Smooth muscle cell (in vitro differentiated cells): Measurements from ENCODE around the gene PBXIP1. TPM values are rescaled to one million over a fixed set of nuclear protein-coding genes. Genes with fewer than 3 reads are reported as not detected.
"Not testable (repeated sequence)": the region's sequence is repeated elsewhere in the genome, so short reads cannot be mapped to it uniquely, and the experiment has no call there.

ENCODE experiments used
- DNase-seq: peaks from one replicate; lab custom pipeline; 2025; ENCODE audit not compliant: unreplicated experiment; lab: John Stamatoyannopoulos, UW
- H2AFZ ChIP-seq: fragments of 200-600 bp; sonication (generic); 2 replicates; pipeline ENCODE4 v1.6.0; 2016; ENCODE audit warnings: antibody characterized with exemption, low read depth, mild to moderate bottlenecking
- H3F3A ChIP-seq: fragments of 200-600 bp; sonication (generic); 2 replicates; pipeline ENCODE4 v1.6.0; 2017; ENCODE audit warnings: antibody characterized with exemption, low read depth
- H3K27ac ChIP-seq: fragments of 200-600 bp; sonication (generic); 2 replicates; pipeline ENCODE4 v1.5.1; 2016; ENCODE audit warnings: low read depth, mild to moderate bottlenecking
- H3K27me3 ChIP-seq: fragments of 200-600 bp; sonication (generic); 2 replicates; pipeline ENCODE4 v1.6.1; 2016; ENCODE audit warnings: low read depth, mild to moderate bottlenecking
- H3K36me3 ChIP-seq: fragments of 200-600 bp; sonication (generic); 2 replicates; pipeline ENCODE4 v1.5.1; 2016; ENCODE audit warnings: low read depth
- H3K4me1 ChIP-seq: fragments of 200-600 bp; sonication (generic); 2 replicates; pipeline ENCODE4 v1.5.1; 2016; ENCODE audit warnings: low read depth
- H3K4me2 ChIP-seq: fragments of 200-600 bp; sonication (generic); 2 replicates; pipeline ENCODE4 v1.6.0; 2016; ENCODE audit warnings: mild to moderate bottlenecking
- H3K4me3 ChIP-seq: fragments of 200-600 bp; sonication (generic); 2 replicates; pipeline ENCODE4 v1.5.1; 2016; ENCODE audit warnings: mild to moderate bottlenecking
- H3K79me2 ChIP-seq: fragments of 200-600 bp; sonication (generic); 2 replicates; pipeline ENCODE4 v1.6.0; 2016; ENCODE audit warnings: low read depth, mild to moderate bottlenecking
- H3K9ac ChIP-seq: fragments of 200-600 bp; sonication (generic); 2 replicates; pipeline ENCODE4 v1.6.0; 2016; ENCODE audit warnings: low read depth
- H3K9me3 ChIP-seq: fragments of 200-600 bp; sonication (generic); replicated peaks from 2 replicates; pipeline ENCODE4 v1.5.1; 2016; ENCODE audit warnings: low read depth
- H4K20me1 ChIP-seq: fragments of 200-600 bp; sonication (generic); 2 replicates; pipeline ENCODE4 v1.6.0; 2016; ENCODE audit warnings: low read depth
- WGBS: methylation state at CpG from one replicate; pipeline ENCODE4 v1.1.7; 2016; ENCODE audit warnings: low lambda C conversion rate; 5-methylcytosine and 5-hydroxymethylcytosine counted together
- polyA plus RNA-seq: library from polyadenylated mRNA; unstranded; fragments of >200 nt; fragmentation: Nextera tagmentation; extraction: Ambion mirVana; gene quantifications from 2 replicates; pipeline ENCODE4 v1.2.1, GENCODE V29; 2016
- total RNA-seq: library from RNA; depleted of rRNA; stranded (reverse); fragments of >200 nt; gene quantifications from 2 replicates; pipeline ENCODE4 v1.2.3, GENCODE V29; 2014
- TF ChIP-seq, protein P1 (sequence below): fragments of 200-600 bp; sonication (generic); IDR thresholded peaks from 2 replicates; pipeline ENCODE4 v1.5.1; 2017; ENCODE audit warnings: borderline replicate concordance, mild to moderate bottlenecking, antibody characterized with exemption; ENCODE audit not compliant: insufficient read depth, poor library complexity, severe bottlenecking

PBXIP1 gene
- total and polyA plus RNA-seq, 2 experiments from 2014 or later = 40.5 to 41.9 TPM

DNA sequence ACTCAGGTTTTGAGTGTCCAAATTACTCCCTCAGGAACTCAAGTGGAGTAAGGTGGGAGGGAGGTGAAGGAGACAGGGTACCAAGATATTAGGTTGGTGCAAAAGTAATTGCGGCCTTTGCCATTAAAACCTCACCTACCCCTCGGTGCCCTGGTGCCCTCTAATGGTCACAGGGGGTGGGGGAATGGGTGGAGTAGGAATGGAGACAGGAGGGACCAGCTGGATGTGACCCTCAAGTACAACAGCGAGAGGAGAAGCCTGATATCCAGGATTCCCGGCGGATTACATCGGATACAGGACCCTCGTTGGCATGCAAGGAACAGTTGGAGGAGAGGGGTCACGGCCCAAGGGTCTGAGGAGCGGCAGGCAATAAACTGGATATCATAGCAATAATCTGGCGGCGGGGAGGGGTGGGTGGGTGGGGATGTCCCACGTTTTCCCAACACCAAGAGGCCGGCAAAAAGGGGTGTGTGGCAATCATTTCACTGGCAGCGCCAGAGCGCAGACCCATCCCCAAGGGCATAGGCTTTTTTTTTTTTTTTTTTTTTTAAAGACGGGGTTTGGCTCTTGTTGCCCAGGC, 42.4 kb upstream of the PBXIP1 start:
- H3K36me3 ChIP-seq = no peaks in the 10 kb centered on the region

DNA sequence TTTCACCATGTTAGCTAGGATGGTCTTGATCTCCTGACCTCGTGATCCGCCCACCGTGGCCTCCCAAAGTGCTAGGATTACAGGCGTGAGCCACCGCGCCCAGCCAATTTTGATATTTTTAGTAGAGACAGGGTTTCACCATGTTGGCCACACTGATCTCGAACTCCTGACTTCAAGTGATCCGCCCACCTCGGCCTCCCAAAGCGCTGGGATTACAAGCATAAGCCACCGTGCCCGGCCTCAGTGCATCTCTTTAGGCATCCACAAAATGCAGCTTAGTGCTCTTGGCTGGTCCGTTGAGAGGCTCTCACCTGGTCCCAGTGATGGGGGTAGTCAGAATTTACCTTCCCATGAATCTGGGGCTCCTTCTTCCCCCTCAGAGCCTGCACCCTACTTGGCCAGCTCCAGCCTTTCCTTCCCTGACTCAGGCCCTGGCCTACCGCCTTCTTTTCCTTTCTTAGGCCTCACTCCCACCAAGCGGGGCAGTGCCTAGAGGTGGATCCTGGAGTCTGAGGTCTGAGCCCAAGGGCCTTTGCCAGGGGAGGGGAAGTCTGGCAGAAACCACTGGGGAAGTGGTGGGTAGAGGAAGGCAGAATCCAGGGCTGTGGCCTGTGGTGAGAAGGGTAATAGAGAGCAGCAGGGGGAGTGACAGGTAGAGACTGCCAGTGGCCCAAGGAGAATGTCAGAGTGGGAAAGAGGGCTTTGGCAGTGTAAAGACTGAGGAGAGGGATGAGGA, 41.2 kb upstream of the PBXIP1 start:
- 87% methylated on average over 15 of the region's 15 CpGs for WGBS
- no peaks in the 10 kb centered on the region for H3K79me2 ChIP-seq
- DNase-seq = no peak
- TF ChIP-seq, protein P1, sequence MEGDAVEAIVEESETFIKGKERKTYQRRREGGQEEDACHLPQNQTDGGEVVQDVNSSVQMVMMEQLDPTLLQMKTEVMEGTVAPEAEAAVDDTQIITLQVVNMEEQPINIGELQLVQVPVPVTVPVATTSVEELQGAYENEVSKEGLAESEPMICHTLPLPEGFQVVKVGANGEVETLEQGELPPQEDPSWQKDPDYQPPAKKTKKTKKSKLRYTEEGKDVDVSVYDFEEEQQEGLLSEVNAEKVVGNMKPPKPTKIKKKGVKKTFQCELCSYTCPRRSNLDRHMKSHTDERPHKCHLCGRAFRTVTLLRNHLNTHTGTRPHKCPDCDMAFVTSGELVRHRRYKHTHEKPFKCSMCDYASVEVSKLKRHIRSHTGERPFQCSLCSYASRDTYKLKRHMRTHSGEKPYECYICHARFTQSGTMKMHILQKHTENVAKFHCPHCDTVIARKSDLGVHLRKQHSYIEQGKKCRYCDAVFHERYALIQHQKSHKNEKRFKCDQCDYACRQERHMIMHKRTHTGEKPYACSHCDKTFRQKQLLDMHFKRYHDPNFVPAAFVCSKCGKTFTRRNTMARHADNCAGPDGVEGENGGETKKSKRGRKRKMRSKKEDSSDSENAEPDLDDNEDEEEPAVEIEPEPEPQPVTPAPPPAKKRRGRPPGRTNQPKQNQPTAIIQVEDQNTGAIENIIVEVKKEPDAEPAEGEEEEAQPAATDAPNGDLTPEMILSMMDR = no peak
- H3F3A ChIP-seq = peaks cover 10% of the 10 kb centered on the region
- no peaks in the 10 kb centered on the region for H4K20me1 ChIP-seq
- H3K9ac ChIP-seq = no peak overlapping the region
- H3K4me2 ChIP-seq = no peak overlapping the region
- H3K36me3 ChIP-seq = no peaks in the 10 kb centered on the region
- no peak overlapping the region for H2AFZ ChIP-seq
- peaks cover 8% of the 10 kb centered on the region for H3K4me1 ChIP-seq
- H3K9me3 ChIP-seq = no peaks in the 10 kb centered on the region
- no peak overlapping the region for H3K27ac ChIP-seq
- no peak overlapping the region for H3K4me3 ChIP-seq
- no peaks in the 10 kb centered on the region for H3K27me3 ChIP-seq

More for the DNA sequence above, 42.4 kb upstream of the PBXIP1 start:
- Histone ChIP-seq H3K27ac (no peak overlapping the region), H3K9me3 (no peaks in the 10 kb centered on the region), H3K9ac (no peak overlapping the region), H3K4me2 (no peak overlapping the region), H2AFZ (no peak overlapping the region), H3K79me2 (peaks cover 8% of the 10 kb centered on the region), H3K4me1 (peaks cover 8% of the 10 kb centered on the region), H3F3A (peaks cover 10% of the 10 kb centered on the region), H3K27me3 (no peaks in the 10 kb centered on the region), H4K20me1 (no peaks in the 10 kb centered on the region), H3K4me3 (no peak overlapping the region)
- 94% methylated on average over 16 of the region's 16 CpGs for WGBS
- TF ChIP-seq, protein P1 = no peak
- no peak for DNase-seq

GRCh38 chr1:154995301-154995983, 39.5 kb upstream of the PBXIP1 start:
- not testable (repeated sequence) for H2AFZ ChIP-seq, H3K9me3 ChIP-seq, H3K9ac ChIP-seq, H3K4me2 ChIP-seq, H3K27ac ChIP-seq, H3K4me3 ChIP-seq, H3F3A ChIP-seq, H3K79me2 ChIP-seq, H3K36me3 ChIP-seq, DNase-seq, H3K4me1 ChIP-seq, H4K20me1 ChIP-seq, H3K27me3 ChIP-seq
- 61% methylated on average over 10 of the region's 13 CpGs for WGBS
- TF ChIP-seq, protein P1 = peak; percentile 39
